Measurements from ENCODE around the gene FBRSL1. TPM values are rescaled to one million over a fixed set of nuclear protein-coding genes. Genes with fewer than 3 reads are reported as not detected.
A peak's percentile ranks its signal among the peaks of the same experiment; 100 is the strongest.

FBRSL1 gene
- total RNA-seq, 1 experiment from 2014 or later = 45.3 TPM

DNA sequence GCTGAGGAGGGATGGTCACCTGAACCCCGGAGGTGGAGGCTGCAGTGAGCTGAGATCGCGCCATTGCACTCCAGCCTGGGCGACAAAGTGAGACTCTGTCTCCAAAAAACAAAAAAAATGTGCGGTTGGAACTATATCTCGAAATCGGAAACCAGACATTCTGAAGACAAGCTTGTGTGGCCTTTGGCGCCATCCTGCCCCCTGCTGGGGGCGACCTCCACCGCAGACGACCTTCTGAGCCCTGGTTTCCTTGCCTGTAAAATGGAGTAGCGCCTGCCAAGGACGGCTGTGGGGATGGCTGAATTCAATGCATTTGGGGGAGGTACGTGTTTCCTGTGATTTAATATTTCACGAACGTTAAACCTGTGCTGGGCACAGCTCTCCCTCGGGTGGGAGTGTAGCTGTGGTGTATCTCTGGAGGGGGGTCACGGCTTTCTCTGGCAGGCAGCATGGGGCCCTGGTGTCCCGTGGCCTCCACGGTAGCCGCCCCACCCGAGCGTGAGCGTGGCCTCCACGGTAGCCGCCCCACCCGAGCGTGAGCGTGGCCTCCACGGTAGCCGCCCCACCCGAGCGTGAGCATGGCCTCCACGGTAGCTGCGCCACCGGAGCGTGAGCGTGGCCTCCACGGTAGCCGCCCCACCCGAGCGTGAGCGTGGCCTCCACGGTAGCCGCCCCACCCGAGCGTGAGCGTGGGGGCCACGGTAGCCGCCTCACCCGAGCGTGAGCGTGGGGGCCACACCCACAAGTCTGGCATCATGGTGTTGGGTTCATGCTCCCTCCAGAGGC lies 65.1 kb downstream of the FBRSL1 start:
- Histone ChIP-seq H3K27ac (ENCODE audit: low read length) (no peak overlapping the region), H3K27me3 (ENCODE audit: low read length) (no peaks in the 10 kb centered on the region), H3K36me3 (ENCODE audit: low read depth, low read length) (no peaks in the 10 kb centered on the region; the same call in 1 of the 2 replicates), H4K20me1 (ENCODE audit: low read length) (no peaks in the 10 kb centered on the region), H3K9me3 (ENCODE audit: low read length) (no peaks in the 10 kb centered on the region), H3K79me2 (ENCODE audit: low read length) (peaks cover 1% of the 10 kb centered on the region; the same call in 1 of the 2 replicates), H3K4me1 (ENCODE audit: insufficient read depth, low read length) (no peaks in the 10 kb centered on the region), H3K9me2 (replicated peaks; ENCODE audit: low read length) (no peaks in the 10 kb centered on the region), H3K9ac (ENCODE audit: low read length) (no peak overlapping the region), H3K4me2 (ENCODE audit: low read length) (no peak overlapping the region), H3K4me3 (ENCODE audit: low read length) (no peak overlapping the region), H2AFZ (ENCODE audit: low read length) (no peak overlapping the region), H3F3A (ENCODE audit: low read length, unreplicated experiment) (no peaks in the 10 kb centered on the region)
- CTCF ChIA-PET = interaction anchor here (0.6 kb wide), 1 partner anchor 13 kb away, joined by 3 read pairs; no protein-coding TSS in a partner anchor
- POLR2A ChIA-PET (ENCODE audit: unreplicated experiment) = no interaction called here
- DNase-seq (no peak), ATAC-seq (no peak)
- no TSS peak for BruUV-seq (replicated peaks)
- intact Hi-C loops (cut with micrococcal nuclease) = no loop called here
- TF ChIP-seq, protein P1, sequence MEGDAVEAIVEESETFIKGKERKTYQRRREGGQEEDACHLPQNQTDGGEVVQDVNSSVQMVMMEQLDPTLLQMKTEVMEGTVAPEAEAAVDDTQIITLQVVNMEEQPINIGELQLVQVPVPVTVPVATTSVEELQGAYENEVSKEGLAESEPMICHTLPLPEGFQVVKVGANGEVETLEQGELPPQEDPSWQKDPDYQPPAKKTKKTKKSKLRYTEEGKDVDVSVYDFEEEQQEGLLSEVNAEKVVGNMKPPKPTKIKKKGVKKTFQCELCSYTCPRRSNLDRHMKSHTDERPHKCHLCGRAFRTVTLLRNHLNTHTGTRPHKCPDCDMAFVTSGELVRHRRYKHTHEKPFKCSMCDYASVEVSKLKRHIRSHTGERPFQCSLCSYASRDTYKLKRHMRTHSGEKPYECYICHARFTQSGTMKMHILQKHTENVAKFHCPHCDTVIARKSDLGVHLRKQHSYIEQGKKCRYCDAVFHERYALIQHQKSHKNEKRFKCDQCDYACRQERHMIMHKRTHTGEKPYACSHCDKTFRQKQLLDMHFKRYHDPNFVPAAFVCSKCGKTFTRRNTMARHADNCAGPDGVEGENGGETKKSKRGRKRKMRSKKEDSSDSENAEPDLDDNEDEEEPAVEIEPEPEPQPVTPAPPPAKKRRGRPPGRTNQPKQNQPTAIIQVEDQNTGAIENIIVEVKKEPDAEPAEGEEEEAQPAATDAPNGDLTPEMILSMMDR (conservative IDR thresholded peaks at IDR 0.05; ENCODE audit: low read depth, low read length) = peak; percentile 55
- TF ChIP-seq EZH2phosphoT487 (IDR thresholded peaks at IDR 0.05; ENCODE audit: borderline replicate concordance, low read length) (no peak), EZH2 (IDR thresholded peaks at IDR 0.05; ENCODE audit: low read length, unreplicated experiment) (no peak)

DNA sequence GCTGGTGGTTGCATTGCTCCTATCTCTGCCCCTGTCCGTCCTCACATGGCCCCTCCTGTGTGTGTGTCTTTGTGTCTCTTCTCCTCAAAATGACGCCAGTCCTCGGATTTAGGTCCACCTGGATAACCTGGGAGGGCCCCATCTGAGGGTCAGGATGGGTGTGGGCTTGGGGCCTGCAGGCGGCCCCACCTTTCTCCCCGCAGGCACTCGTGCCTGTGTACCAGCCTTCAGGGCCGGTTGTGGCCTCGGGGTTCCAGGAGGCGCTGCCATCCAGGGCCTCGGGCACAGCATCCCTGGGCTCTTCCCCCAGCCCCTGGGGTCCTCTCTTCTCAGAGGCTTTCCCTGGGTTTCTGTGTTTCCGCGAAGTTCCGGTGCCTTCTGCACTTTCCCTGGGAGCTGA lies 65.7 kb downstream of the FBRSL1 start:
- H3K36me3 ChIP-seq (ENCODE audit: low read depth, low read length) = no peaks in the 10 kb centered on the region; the same call in 1 of the 2 replicates
- no peaks in the 10 kb centered on the region for H3K27me3 ChIP-seq (ENCODE audit: low read length)
- H3K4me3 ChIP-seq (ENCODE audit: low read length) = no peak overlapping the region
- no peaks in the 10 kb centered on the region for H3F3A ChIP-seq (ENCODE audit: low read length, unreplicated experiment)
- H3K9me3 ChIP-seq (ENCODE audit: low read length) = no peaks in the 10 kb centered on the region
- TF ChIP-seq, protein P1 (conservative IDR thresholded peaks at IDR 0.05; ENCODE audit: low read depth, low read length) = no peak
- TF ChIP-seq EZH2phosphoT487 (IDR thresholded peaks at IDR 0.05; ENCODE audit: borderline replicate concordance, low read length) = no peak
- no peak for TF ChIP-seq EZH2 (IDR thresholded peaks at IDR 0.05; ENCODE audit: low read length, unreplicated experiment)
- no peaks in the 10 kb centered on the region for H4K20me1 ChIP-seq (ENCODE audit: low read length)
- BruUV-seq (replicated peaks) = no TSS peak
- H3K27ac ChIP-seq (ENCODE audit: low read length) = no peak overlapping the region
- no peaks in the 10 kb centered on the region for H3K4me1 ChIP-seq (ENCODE audit: insufficient read depth, low read length)
- ATAC-seq (no peak), DNase-seq (no peak)
- POLR2A ChIA-PET (ENCODE audit: unreplicated experiment) = no interaction called here
- intact Hi-C loops (cut with micrococcal nuclease) = no loop called here
- no peaks in the 10 kb centered on the region for H3K9me2 ChIP-seq (replicated peaks; ENCODE audit: low read length)
- H3K4me2 ChIP-seq (ENCODE audit: low read length) = no peak overlapping the region
- no peak overlapping the region for H2AFZ ChIP-seq (ENCODE audit: low read length)
- CTCF ChIA-PET = no interaction called here
- no peak overlapping the region for H3K9ac ChIP-seq (ENCODE audit: low read length)
- H3K79me2 ChIP-seq (ENCODE audit: low read length) = peaks cover 8% of the 10 kb centered on the region

DNA sequence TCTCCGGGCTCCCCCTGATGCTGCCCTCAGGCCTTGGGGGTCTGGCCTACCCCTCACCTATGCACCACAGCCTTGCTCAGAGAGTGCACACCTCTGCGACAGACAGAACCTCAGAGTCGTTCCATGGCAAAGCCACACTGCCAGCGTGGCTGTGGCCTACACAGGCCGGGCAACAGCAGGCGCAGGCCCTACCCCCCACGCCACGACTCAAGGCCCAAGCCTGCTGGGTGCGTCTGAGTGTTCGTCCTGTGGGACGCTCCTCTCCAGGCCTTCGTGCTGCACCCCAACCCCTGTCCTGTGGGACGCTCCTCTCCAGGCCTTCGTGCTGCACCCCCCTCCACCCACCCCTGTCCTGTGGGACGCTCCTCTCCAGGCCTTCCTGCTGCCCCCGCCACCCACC lies 66.3 kb downstream of the FBRSL1 start:
- DNase-seq (no peak), ATAC-seq (no peak)
- Histone ChIP-seq H3K36me3 (ENCODE audit: low read depth, low read length) (no peaks in the 10 kb centered on the region; the same call in 1 of the 2 replicates), H3K9ac (ENCODE audit: low read length) (no peak overlapping the region), H3K4me1 (ENCODE audit: insufficient read depth, low read length) (no peaks in the 10 kb centered on the region), H3K4me3 (ENCODE audit: low read length) (no peak overlapping the region), H3K9me3 (ENCODE audit: low read length) (no peaks in the 10 kb centered on the region), H3F3A (ENCODE audit: low read length, unreplicated experiment) (no peaks in the 10 kb centered on the region), H4K20me1 (ENCODE audit: low read length) (peaks cover under 1% of the 10 kb centered on the region; the same call in 1 of the 2 replicates), H3K4me2 (ENCODE audit: low read length) (no peak overlapping the region), H3K79me2 (ENCODE audit: low read length) (peaks cover 13% of the 10 kb centered on the region), H2AFZ (ENCODE audit: low read length) (no peak overlapping the region), H3K27ac (ENCODE audit: low read length) (no peak overlapping the region), H3K9me2 (replicated peaks; ENCODE audit: low read length) (no peaks in the 10 kb centered on the region), H3K27me3 (ENCODE audit: low read length) (no peaks in the 10 kb centered on the region)
- ChIA-PET POLR2A (ENCODE audit: unreplicated experiment) (no interaction called here), CTCF (no interaction called here)
- TF ChIP-seq, protein P1 (conservative IDR thresholded peaks at IDR 0.05; ENCODE audit: low read depth, low read length) = no peak
- TF ChIP-seq EZH2 (IDR thresholded peaks at IDR 0.05; ENCODE audit: low read length, unreplicated experiment) (no peak), EZH2phosphoT487 (IDR thresholded peaks at IDR 0.05; ENCODE audit: borderline replicate concordance, low read length) (no peak)
- BruUV-seq (replicated peaks) = no TSS peak
- intact Hi-C loops (cut with micrococcal nuclease) = no loop called here

All from PC-3 (cell line).